Cardiac fibroblast (primary cell): ENCODE data around the gene TOP1.
A peak's percentile ranks its signal among the peaks of the same experiment; 100 is the strongest.

Source experiments
- DNase-seq, 2 donors: peaks; one replicate each; pipeline versions ENCODE4 v3.0.0 to v3.0.0-alpha.2; 2010; ENCODE audit warnings: low read depth in 2 of 2
- H3K4me3 ChIP-seq, 2 donors: replicated peaks in 1 of 2; 1 replicate in 1 of 2; 2 replicates in 1 of 2; pipeline ENCODE4 v1.5.1; 2011; ENCODE audit warnings: low read depth in 2 of 2, low read length in 2 of 2, mild to moderate bottlenecking in 2 of 2, moderate library complexity in 1 of 2
- CTCF ChIP-seq: IDR thresholded peaks from one replicate; pipeline ENCODE4 v1.5.1; 2011; ENCODE audit warnings: low read depth, mild to moderate bottlenecking, low read length, inconsistent platforms

TOP1 gene

GRCh38 chr20:41167118-41167470, 138.5 kb downstream of the TOP1 start:
- no peak overlapping the region for H3K4me3 ChIP-seq
- no peak for TF ChIP-seq CTCF
- DNase-seq: no peak

GRCh38 chr20:41167481-41168253, 139.0 kb downstream of the TOP1 start:
- H3K4me3 ChIP-seq: no peak overlapping the region
- no peak for DNase-seq
- TF ChIP-seq CTCF: no peak

GRCh38 chr20:41168281-41169161, 139.9 kb downstream of the TOP1 start:
- no peak for DNase-seq
- H3K4me3 ChIP-seq: no peak overlapping the region
- no peak for TF ChIP-seq CTCF

- TF ChIP-seq CTCF: no peak
- no peak for DNase-seq
- H3K4me3 ChIP-seq: no peak overlapping the region
Measured at GRCh38 chr20:41169162-41169690, 140.6 kb downstream of the TOP1 start.

- DNase-seq: peak; percentile 33 to 85
- H3K4me3 ChIP-seq: no peak overlapping the region
- no peak for TF ChIP-seq CTCF
Measured at GRCh38 chr20:41169791-41170351, 141.2 kb downstream of the TOP1 start.

GRCh38 chr20:41170386-41171105, 141.9 kb downstream of the TOP1 start:
- TF ChIP-seq CTCF: no peak
- no peak overlapping the region for H3K4me3 ChIP-seq
- no peak for DNase-seq
